HCT116 (cell line): ENCODE measurements around the gene ALKBH2. TPM values are rescaled to one million over a fixed set of nuclear protein-coding genes. Genes with fewer than 3 reads are reported as not detected.

Source experiments
- ATAC-seq: fragments of 200-7000 bp; cut with Tn5 transposase; 2 replicates; pipeline ENCODE4 v1.9.1; 2020; ENCODE audit warnings: mild to moderate bottlenecking, moderate library complexity
- BruUV-seq: library from RNA; stranded (reverse); fragments of 400-500 nt; replicated peaks from 2 replicates; lab custom pipeline; 2021; lab: Mats Ljungman, UMichigan
- CTCF ChIA-PET: fragments of 300-600 bp; sonication (Branson Sonifier 250); formaldehyde crosslinking; loops from one replicate; lab custom pipeline; 2021; ENCODE audit warnings: antibody characterized with exemption; lab: Charles Lee
- POLR2A ChIA-PET: fragments of 300-600, 350-600 bp; sonication (Branson Sonifier 250); formaldehyde crosslinking; loops from one replicate; lab custom pipeline; 2021; ENCODE audit warnings: antibody characterized with exemption; lab: Charles Lee
- RAD21 ChIA-PET, 2 experiments: fragments of 300-600 bp; sonication (Branson Sonifier 250); formaldehyde crosslinking; loops; one replicate each; lab custom pipeline; 2023; ENCODE audit warnings: low total read pairs in 2 of 2; ENCODE audit not compliant: uncharacterized antibody in 2 of 2, unreplicated experiment in 2 of 2, low non-redundant PET in 1 of 2; lab: Charles Lee
- DNase-seq: peaks from one replicate; pipeline ENCODE4 v3.0.0-alpha.2; 2010; ENCODE audit warnings: low read depth, low spot score
- H2AFZ ChIP-seq: fragments of 200-600 bp; shearing (Covaris generic), sonication (generic); 2 replicates; pipeline ENCODE4 v1.6.1; 2017; ENCODE audit warnings: low read depth, mixed run types, mixed read lengths, antibody characterized with exemption, low read length; ENCODE audit not compliant: poor library complexity, severe bottlenecking
- H3K27ac ChIP-seq: 2 replicates; pipeline ENCODE4 v1.5.1; 2012; ENCODE audit warnings: low read depth, low read length
- H3K27me3 ChIP-seq: fragments of 200-600 bp; sonication (generic); 2 replicates; pipeline ENCODE4 v1.6.1; 2016; ENCODE audit warnings: mixed run types, low read length, mixed read lengths; ENCODE audit not compliant: insufficient read depth
- H3K36me3 ChIP-seq, 2 experiments: fragments of 200-500 bp in 1 of 2; fragments of 200-600 bp in 1 of 2; sonication (Bioruptor generic) in 1 of 2; sonication (generic) in 1 of 2; 2 replicates each; pipeline versions ENCODE4 v1.5.1 to v1.6.1; 2014 to 2016; ENCODE audit warnings: low read length in 2 of 2, inconsistent platforms in 1 of 2, mixed read lengths in 1 of 2, mixed run types in 1 of 2; ENCODE audit not compliant: insufficient read depth in 2 of 2, control insufficient read depth in 1 of 2
- H3K4me1 ChIP-seq, 2 experiments: fragments of 200-600 bp in 1 of 2; sonication (generic) in 1 of 2; 2 replicates each; pipeline versions ENCODE4 v1.5.1 to v1.6.1; 2012 to 2017; ENCODE audit warnings: low read length in 2 of 2, inconsistent platforms in 1 of 2, mild to moderate bottlenecking in 1 of 2, mixed read lengths in 1 of 2, mixed run types in 1 of 2, moderate library complexity in 1 of 2; ENCODE audit not compliant: insufficient read depth in 2 of 2, control insufficient read depth in 1 of 2
- H3K4me2 ChIP-seq: fragments of 200-600 bp; sonication (generic); 2 replicates; pipeline ENCODE4 v1.6.1; 2017; ENCODE audit warnings: mixed run types, low read length, mixed read lengths
- H3K4me3 ChIP-seq, 2 experiments: fragments of 200-600 bp in 1 of 2; sonication (generic) in 1 of 2; replicated peaks in 1 of 2; 2 replicates each; pipeline ENCODE4 v1.5.1; 2011 to 2016; ENCODE audit warnings: low read length in 2 of 2, control low read depth in 1 of 2, low read depth in 1 of 2, mild to moderate bottlenecking in 1 of 2, mixed read lengths in 1 of 2, mixed run types in 1 of 2
- H3K79me2 ChIP-seq: fragments of 200-600 bp; sonication (generic); 2 replicates; pipeline ENCODE4 v1.6.1; 2017; ENCODE audit warnings: mild to moderate bottlenecking, mixed run types, low read length, moderate library complexity, mixed read lengths; ENCODE audit not compliant: insufficient read depth
- H3K9ac ChIP-seq: fragments of 200-600 bp; sonication (generic); 2 replicates; pipeline ENCODE4 v1.6.1; 2016; ENCODE audit warnings: low read length, mixed read lengths
- H3K9me2 ChIP-seq: fragments of 200-600 bp; sonication (generic), shearing (Covaris generic); 2 replicates; pipeline ENCODE4 v1.6.1; 2017; ENCODE audit warnings: mixed run types, mild to moderate bottlenecking, moderate library complexity; ENCODE audit not compliant: insufficient read depth
- H3K9me3 ChIP-seq, 2 experiments: fragments of 200-500 bp in 1 of 2; fragments of 200-600 bp in 1 of 2; sonication (Bioruptor generic) in 1 of 2; sonication (generic) in 1 of 2; 2 replicates each; pipeline ENCODE4 v1.6.1; 2014 to 2017; ENCODE audit warnings: low read length in 2 of 2, mixed read lengths in 2 of 2, inconsistent platforms in 1 of 2, low read depth in 1 of 2, mild to moderate bottlenecking in 1 of 2, mixed run types in 1 of 2, moderate library complexity in 1 of 2; ENCODE audit not compliant: control insufficient read depth in 1 of 2, insufficient read depth in 1 of 2
- H4K20me1 ChIP-seq: fragments of 200-600 bp; sonication (generic), shearing (Covaris generic); 2 replicates; pipeline ENCODE4 v1.6.1; 2017; ENCODE audit warnings: mixed run types, mild to moderate bottlenecking, moderate library complexity; ENCODE audit not compliant: insufficient read depth
- CBX3 ChIP-seq: IDR thresholded peaks from 2 replicates; pipeline ENCODE4 v1.6.1; 2012; ENCODE audit warnings: low read depth
- POLR2A ChIP-seq: IDR thresholded peaks from 2 replicates; pipeline ENCODE4 v1.7.0; 2011; ENCODE audit warnings: borderline replicate concordance; ENCODE audit not compliant: insufficient read depth, insufficient read length; ENCODE audit errors: extremely low read depth
- RAD21 ChIP-seq: IDR thresholded peaks from 2 replicates; pipeline ENCODE4 v1.6.1; 2012; ENCODE audit warnings: low read depth, mild to moderate bottlenecking
- SIN3A ChIP-seq: IDR thresholded peaks from 2 replicates; pipeline ENCODE4 v1.6.1; 2012; ENCODE audit warnings: low read depth
- ZBTB33 ChIP-seq: IDR thresholded peaks from 2 replicates; pipeline ENCODE4 v1.6.1; 2011; ENCODE audit warnings: mild to moderate bottlenecking, low read length, moderate library complexity; ENCODE audit not compliant: insufficient replicate concordance; ENCODE audit errors: extremely low read depth
- intact Hi-C: fragments of 100-400 bp; cut with micrococcal nuclease; formaldehyde crosslinking; loops from 2 replicates; pipeline ENCODE4 v1.10.0; 2022
- total RNA-seq: library from RNA; stranded (reverse); gene quantifications from one replicate; pipeline ENCODE4 v1.2.1, GENCODE V29; 2021; ENCODE audit not compliant: unreplicated experiment
- TF ChIP-seq, protein P1 (sequence below), 3 experiments: fragments of 200-600 bp in 1 of 3; sonication (generic) in 1 of 3; IDR thresholded peaks in 2 of 3; conservative IDR thresholded peaks in 1 of 3; 2 replicates each; pipeline ENCODE4 v1.5.1; 2012 to 2017; ENCODE audit warnings: low read depth in 2 of 3, low read length in 2 of 3, antibody characterized with exemption in 1 of 3, borderline replicate concordance in 1 of 3, control low read depth in 1 of 3, mild to moderate bottlenecking in 1 of 3, mixed read lengths in 1 of 3, mixed run types in 1 of 3, moderate library complexity in 1 of 3; ENCODE audit not compliant: insufficient read depth in 1 of 3

ALKBH2 gene
- total RNA-seq, 1 experiment from 2014 or later, result 35.8 TPM

DNA sequence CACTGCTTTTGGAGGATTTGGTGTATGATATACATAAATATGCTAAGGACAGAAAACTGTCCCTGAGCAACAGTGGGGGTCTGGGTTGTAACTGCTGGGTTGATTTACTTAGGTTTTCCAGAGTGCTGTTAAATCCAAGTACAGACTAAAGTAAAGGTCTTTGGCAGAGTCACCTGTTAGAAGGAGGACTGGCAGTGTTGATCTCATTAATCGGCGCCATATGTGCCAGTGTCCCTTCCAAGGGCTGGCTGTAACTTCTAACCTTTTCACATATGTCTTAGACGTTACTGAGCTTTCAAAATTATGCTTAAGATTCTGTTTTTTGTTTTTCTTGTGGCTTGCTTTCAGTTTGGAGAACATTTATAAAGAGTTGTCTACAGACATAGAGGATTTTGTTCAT is 9.2 kb upstream of the ALKBH2 start:
- Histone ChIP-seq H3K4me1 (peaks cover 0 to 12% of the 10 kb centered on the region in 2 experiments; a peak in 2 of 4 replicates), H3K4me2 (no peak overlapping the region), H3K79me2 (peaks cover 37% of the 10 kb centered on the region), H2AFZ (no peak overlapping the region), H3K27ac (no peak overlapping the region), H4K20me1 (no peaks in the 10 kb centered on the region), H3K4me3 (no peak overlapping the region), H3K9ac (no peak overlapping the region), H3K9me2 (no peaks in the 10 kb centered on the region), H3K9me3 (no peaks in the 10 kb centered on the region), H3K36me3 (peaks cover 23 to 52% of the 10 kb centered on the region in 2 experiments; a peak in 3 of 4 replicates), H3K27me3 (no peaks in the 10 kb centered on the region)
- DNase-seq (no peak), ATAC-seq (no peak)
- RAD21 ChIA-PET, result no interaction called here
- intact Hi-C loops, result no loop called here
- POLR2A ChIA-PET, result no interaction called here
- CTCF ChIA-PET, result no interaction called here
- TF ChIP-seq POLR2A (no peak), ZBTB33 (no peak), CBX3 (no peak), RAD21 (no peak), SIN3A (no peak)
- TF ChIP-seq, protein P1, sequence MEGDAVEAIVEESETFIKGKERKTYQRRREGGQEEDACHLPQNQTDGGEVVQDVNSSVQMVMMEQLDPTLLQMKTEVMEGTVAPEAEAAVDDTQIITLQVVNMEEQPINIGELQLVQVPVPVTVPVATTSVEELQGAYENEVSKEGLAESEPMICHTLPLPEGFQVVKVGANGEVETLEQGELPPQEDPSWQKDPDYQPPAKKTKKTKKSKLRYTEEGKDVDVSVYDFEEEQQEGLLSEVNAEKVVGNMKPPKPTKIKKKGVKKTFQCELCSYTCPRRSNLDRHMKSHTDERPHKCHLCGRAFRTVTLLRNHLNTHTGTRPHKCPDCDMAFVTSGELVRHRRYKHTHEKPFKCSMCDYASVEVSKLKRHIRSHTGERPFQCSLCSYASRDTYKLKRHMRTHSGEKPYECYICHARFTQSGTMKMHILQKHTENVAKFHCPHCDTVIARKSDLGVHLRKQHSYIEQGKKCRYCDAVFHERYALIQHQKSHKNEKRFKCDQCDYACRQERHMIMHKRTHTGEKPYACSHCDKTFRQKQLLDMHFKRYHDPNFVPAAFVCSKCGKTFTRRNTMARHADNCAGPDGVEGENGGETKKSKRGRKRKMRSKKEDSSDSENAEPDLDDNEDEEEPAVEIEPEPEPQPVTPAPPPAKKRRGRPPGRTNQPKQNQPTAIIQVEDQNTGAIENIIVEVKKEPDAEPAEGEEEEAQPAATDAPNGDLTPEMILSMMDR (IDR thresholded peaks at IDR 0.05 in 2 of 3, conservative IDR thresholded peaks at IDR 0.05 in 1 of 3; ENCODE audit: borderline replicate concordance in 1 of 3, insufficient read depth in 1 of 3, low read depth in 2 of 3, low read length in 2 of 3), result no peak
- no TSS peak for BruUV-seq
